Measurements from ENCODE around the gene COA8.
"Not testable (repeated sequence)": the region's sequence is repeated elsewhere in the genome, so short reads cannot be mapped to it uniquely, and the experiment has no call there.

COA8 gene

GRCh38 chr14:103576371-103577024 is 13.7 kb downstream of the COA8 start:
- no peak for DNase-seq

- DNase-seq = no peak
These were observed 15.8 kb downstream of the COA8 start for GRCh38 chr14:103578401-103579075.

- no peak for DNase-seq
These were observed 18.4 kb downstream of the COA8 start for GRCh38 chr14:103581206-103581605.

GRCh38 chr14:103581954-103582703 is 19.4 kb downstream of the COA8 start:
- no peak for DNase-seq

GRCh38 chr14:103584326-103584915 is 21.7 kb downstream of the COA8 start:
- DNase-seq = no peak

GRCh38 chr14:103593577-103593976 is 30.8 kb downstream of the COA8 start:
- peak in 1 of 5 experiments; percentile 70 for DNase-seq

- DNase-seq = no peak
These were observed 31.5 kb downstream of the COA8 start for GRCh38 chr14:103594265-103594664.

- DNase-seq = no peak
These were observed 35.0 kb downstream of the COA8 start for GRCh38 chr14:103597623-103598377.

- no peak for DNase-seq
These were observed 37.7 kb downstream of the COA8 start for GRCh38 chr14:103600503-103600902.

GRCh38 chr14:103604620-103605019 is 41.9 kb downstream of the COA8 start:
- no peak for DNase-seq

- peak in 4 of 5 experiments; percentile 16 to 84 (median 50) for DNase-seq
These were observed 44.4 kb downstream of the COA8 start for GRCh38 chr14:103606963-103607668.

GRCh38 chr14:103607822-103608221 is 45.1 kb downstream of the COA8 start:
- DNase-seq = no peak

- not testable (repeated sequence) for DNase-seq
These were observed 46.3 kb downstream of the COA8 start for GRCh38 chr14:103609081-103609480.

- no peak for DNase-seq
These were observed 48.5 kb downstream of the COA8 start for GRCh38 chr14:103611215-103611614.

GRCh38 chr14:103613517-103613916 is 50.8 kb downstream of the COA8 start:
- DNase-seq = no peak

- DNase-seq = no peak
These were observed 54.0 kb downstream of the COA8 start for GRCh38 chr14:103616635-103617300.

- DNase-seq = no peak
These were observed 56.3 kb downstream of the COA8 start for GRCh38 chr14:103619057-103619456.

GRCh38 chr14:103621860-103622259 is 59.1 kb downstream of the COA8 start:
- DNase-seq = no peak

GRCh38 chr14:103623308-103623707 is 60.5 kb downstream of the COA8 start:
- no peak for DNase-seq

GRCh38 chr14:103623883-103624482 is 61.2 kb downstream of the COA8 start:
- DNase-seq = no peak

- DNase-seq = no peak
These were observed 62.1 kb downstream of the COA8 start for GRCh38 chr14:103624860-103625259.

Measured in T-helper 2 cell (primary cell).